T-helper 9 cell (primary cell): ENCODE results near the gene EVL.
A peak's percentile ranks its signal among the peaks of the same experiment; 100 is the strongest.

Experiments used
- DNase-seq: peaks from one replicate; pipeline ENCODE4 v3.0.0-alpha.2; 2020

EVL gene

DNA sequence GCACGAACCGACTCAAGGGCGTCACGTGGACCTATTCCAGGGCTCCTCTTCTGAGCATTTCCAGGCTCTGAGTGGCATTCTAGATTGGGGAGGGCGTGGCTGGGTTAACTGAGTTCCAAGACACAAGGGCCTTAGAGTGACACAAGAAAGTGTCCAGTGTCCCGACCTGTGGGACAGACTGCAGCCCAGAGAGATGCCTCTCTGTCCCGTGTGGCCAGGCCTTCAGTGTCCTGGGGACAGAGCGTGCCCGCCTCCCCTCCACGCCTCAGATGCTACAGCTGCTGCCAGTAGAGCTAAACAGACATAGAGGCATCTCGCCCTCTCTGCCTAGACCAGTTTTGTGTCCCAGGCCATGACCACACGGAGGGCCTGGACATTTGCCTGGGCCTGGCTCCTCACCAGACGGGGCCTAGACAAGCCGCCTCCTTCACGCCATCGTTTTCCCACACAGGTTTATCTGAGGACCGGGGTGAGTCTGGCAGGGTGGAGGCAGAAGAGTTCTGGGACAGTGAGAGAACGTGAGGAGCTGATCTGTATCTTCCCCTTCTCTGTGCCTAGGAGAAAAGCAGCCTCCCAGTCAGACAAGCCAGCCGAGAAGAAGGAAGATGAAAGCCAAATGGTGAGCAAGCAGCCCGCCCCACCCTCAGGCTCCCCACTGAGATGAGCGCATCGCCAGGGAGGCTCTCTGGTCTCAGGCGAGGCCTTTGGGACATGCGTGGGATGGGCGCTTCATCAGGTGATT is 67.1 kb downstream of the EVL start:
- no peak for DNase-seq

- no peak for DNase-seq
These were observed 67.8 kb downstream of the EVL start for GRCh38 chr14:100132903-100133510.

GRCh38 chr14:100134586-100134985 is 69.4 kb downstream of the EVL start:
- DNase-seq, result no peak

GRCh38 chr14:100135073-100135472 is 69.9 kb downstream of the EVL start:
- DNase-seq, result no peak

GRCh38 chr14:100135784-100136183 is 70.6 kb downstream of the EVL start:
- DNase-seq, result no peak

- no peak for DNase-seq
These were observed 72.0 kb downstream of the EVL start for GRCh38 chr14:100137173-100137572.

DNA sequence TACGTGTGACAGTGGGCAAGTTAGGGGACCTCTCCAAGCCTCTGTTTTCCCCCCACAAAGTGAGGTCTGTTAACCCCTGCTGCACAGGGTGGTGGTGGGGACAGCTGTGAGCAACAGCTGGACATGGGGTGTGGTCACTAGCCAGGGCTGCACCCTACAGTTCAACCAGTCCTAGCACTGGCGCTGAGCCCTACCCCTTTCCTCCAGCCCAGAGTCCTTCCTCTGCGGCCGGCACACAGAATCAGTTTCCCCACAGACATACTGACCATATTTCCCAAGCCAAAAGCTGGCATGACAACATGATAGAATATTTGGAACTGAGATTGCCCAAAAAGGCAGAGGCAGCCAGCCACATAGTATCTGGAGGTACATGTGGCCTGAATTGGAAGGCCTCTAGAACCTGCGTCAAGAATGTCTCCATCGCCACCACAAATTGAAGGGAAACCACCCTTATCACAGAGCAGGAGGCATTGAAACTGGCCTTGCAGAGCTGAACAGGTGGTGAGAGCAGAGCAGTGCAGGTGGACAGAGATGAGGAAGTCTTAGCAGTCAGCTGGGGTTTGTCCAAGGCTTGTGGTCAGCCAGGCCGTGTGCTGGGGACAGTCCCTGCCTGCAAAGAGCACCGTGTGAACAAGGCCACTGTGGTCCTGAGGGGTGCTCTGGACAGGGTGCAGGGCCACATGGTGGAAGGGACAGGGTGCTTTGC is 73.0 kb downstream of the EVL start:
- DNase-seq, result no peak

DNA sequence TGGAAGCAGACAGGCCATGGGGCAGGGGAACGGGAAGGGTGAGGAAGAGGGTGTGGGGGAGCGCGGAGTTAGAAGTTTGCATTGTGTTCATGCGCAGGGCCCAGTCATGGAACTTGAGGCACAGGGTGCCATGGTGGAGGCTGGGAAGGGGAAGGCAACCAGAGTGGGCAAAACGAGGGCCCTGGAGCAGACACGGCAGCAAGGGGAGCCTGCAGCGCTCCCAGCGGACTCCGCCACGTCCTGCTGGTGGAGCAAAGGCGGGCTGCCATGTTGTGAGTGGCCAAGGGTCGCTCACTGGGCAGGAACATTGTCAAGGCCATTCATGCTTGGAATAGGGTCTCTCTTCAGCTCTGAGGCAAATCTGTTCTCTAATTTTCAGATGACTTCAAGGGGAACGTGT is 73.7 kb downstream of the EVL start:
- DNase-seq, result no peak

DNA sequence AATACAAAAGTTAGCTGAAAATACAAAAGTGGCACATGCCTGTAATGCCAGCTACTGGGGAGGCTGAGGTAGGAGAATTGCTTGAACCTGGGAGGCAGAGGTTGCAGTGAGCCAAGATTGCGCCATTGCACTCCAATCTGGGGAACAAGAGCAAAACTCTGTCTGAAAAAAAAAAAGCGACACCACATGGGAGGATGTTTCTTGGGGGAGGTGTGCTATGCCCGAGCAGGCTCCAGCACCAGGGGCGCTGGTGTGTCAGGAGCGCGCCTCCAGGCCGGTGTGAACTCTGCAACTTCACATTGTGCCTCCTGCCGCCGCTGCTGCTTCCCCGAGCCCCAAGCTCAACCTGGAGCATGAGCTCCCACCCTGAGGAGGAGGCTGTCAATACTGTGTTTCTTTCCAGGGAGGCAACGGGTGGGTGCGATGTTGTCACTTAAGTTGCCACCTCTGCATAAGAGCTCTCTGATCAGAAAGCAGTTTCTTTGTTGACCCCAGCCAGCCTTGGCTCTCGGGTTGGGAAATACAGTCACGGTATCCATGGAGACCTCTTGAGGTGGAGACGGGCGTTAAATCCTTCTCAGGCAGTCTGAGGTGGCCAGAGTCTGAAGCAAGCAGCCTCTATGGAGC is 75.3 kb downstream of the EVL start:
- no peak for DNase-seq

- no peak for DNase-seq
These were observed 75.9 kb downstream of the EVL start for GRCh38 chr14:100141098-100141497.

DNA sequence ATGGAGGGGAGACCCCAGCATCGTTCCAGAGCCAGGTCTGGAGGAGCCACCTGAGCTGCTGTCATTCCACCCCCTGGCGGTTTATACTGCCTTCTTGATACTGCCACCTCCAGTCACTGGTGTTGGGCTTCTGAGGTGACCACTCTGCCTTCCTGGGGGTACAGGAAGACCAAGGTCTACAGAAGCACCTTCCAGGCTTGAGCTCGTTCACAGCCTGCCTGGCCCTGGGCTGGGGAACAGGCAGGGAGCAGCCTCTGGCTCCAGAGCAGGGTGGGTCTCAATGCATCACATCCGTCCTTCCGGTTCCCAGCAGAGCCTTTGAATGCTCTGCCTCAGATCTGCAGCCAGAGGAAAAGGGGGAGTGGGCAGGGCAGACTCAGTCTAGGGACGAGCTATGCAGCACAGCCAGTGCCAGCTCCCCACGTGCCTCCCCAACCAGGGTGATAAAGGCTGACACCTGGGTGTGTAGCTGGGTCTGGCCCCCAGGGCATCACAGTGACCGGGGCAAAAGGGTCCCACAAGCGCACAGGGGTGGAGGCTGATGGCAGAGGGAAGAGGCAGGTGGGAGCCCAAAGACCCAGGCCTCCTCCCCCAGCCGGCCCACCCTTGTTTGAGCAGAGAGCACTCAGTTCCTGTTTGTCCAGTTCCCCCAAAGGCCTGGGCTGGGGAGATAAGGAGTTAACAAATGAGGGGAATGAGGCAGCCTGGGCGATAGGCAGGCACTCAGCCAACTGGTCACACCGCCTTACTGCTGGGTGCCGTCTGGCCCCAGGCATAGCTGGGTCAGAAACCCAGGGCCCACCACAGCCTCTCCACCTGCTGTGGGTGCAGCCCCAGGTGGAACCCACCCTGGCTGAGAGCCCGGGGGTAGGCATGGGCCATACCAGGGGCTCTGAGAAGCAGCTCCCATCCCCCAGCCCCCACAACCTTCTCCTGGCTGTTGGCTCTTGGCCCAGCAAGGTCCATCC is 77.1 kb downstream of the EVL start:
- no peak for DNase-seq

DNA sequence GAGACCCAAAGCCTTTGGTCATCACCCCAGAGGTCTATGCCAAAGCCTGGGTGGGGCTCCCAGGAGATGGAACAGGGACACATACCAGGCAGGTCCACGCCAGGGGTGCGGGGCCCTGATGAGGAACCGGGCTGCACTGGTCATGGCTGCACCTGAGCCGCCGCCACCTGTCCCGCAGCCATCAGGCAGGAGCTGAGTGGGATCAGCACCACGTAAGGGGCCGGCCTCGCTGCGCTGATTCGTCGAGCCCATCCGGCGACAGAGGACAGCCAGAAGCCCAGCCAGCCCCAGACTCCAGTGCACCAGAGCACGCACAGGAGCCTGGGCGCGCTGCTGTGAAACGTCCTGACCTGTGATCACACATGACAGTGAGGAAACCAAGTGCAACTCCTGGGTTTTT is 78.3 kb downstream of the EVL start:
- no peak for DNase-seq

DNA sequence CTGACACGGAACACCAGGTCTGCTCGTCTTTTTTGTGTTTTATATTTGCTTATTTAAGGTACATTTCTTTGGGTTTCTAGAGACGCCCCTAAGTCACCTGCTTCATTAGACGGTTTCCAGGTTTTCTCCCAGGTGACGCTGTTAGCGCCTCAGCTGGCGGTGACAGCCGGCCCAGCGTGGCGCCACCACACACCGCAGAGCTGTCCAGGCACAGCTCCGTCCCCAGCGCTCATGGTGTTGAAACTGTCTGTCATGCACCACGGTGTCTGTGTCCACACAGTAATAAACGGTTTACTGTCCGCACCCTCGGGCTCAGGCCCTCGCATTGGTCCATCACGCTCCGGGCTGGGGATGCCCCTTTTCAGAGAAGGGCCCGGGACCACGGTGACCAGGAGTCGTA is 78.7 kb downstream of the EVL start:
- DNase-seq, result no peak

GRCh38 chr14:100144645-100144995 is 79.4 kb downstream of the EVL start:
- DNase-seq, result no peak

DNA sequence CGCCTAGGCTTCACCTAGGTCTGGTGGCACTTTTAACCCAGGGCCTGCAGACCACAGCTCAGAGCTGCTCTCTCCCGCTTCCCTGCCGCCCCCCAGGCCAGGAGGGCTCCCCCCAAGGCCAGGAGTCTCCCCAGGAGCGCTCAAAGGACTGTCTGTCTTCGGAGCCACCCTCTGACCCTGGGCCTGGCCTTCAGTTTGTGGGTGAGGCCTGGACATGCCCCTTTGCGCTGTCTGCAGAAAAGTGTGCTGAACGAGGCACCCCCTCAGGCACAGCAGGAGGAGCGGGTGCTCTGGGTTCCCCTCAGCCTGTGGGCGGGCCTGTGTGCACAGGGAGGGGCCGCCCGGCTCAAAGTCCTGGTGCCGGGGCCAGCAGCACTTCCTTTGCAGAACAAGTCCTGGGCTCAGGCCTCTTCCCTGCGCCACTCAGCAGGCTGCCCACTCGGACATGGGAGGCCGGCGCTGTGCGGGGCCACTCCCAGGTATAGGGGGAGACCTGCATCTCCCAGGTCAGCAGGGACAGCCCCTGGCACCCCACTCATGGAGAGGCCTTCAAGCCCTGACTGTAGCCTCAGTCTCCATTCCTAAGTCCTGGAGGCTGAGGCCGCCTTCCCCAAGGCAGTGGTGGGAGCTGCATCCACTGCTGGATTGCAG is 79.9 kb downstream of the EVL start:
- DNase-seq, result no peak

DNA sequence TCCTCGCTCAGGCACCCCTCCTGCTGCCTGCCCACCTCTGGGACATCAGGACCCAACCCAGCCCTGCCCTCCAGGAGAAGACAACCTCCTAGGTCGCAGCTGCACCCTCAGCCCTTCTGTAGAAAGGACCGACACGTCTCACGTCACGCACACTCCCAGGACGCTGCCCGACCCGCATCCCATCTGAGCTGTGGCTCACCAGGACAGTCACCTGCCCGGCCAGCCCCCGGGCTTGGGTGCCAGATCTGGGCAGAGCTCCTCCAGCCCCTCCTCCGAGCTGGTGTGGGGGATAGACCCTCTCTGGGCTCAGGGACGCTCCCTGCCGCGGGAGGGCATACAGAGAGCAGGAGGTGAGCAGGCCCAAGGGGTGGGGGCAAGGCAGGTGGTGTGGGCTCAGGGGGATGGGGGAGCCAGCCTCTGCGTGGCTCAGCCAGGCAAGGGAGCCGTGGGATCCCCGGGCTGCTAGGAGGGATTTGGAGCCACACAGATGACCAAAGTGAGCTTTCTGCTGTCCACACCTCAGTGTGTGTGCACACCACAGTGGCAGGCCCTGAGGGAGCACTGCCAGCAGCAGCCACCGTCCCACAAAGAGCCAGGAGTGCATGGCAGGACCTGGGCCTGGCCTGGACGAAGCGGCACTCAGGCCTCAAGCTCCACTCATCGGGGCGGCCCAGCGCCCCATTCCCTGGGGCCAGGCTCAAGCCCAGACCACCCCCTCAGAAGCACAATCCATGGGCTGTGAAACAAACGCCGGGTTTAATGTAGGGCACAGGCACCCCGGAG is 80.7 kb downstream of the EVL start:
- DNase-seq, result no peak

DNA sequence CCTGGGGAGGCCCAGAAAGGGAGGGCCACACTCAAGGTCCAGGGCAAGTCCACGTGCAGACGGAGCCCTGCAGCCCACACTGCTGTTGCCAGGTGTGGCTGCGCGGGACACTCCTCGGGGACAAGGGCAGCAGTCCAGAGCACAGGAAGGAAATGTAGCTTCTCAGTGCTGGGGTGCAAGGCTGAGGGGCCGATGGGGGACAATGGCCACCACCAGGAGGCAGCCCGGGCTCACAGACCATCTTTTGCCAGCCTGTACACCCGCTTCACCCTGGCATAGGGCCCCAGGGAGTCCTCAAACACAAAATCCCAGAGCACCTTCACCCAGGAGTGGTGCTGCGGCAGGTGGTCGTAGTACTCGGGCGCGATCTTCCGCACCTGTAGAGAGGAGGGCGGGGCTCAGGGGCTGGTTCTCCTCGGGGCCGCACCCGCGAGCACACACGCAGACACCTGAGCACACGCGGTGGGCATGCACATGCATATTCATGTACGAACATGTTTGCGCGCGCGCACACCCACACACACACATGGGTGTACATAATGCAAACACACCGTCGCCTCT is 81.4 kb downstream of the EVL start:
- no peak for DNase-seq

DNA sequence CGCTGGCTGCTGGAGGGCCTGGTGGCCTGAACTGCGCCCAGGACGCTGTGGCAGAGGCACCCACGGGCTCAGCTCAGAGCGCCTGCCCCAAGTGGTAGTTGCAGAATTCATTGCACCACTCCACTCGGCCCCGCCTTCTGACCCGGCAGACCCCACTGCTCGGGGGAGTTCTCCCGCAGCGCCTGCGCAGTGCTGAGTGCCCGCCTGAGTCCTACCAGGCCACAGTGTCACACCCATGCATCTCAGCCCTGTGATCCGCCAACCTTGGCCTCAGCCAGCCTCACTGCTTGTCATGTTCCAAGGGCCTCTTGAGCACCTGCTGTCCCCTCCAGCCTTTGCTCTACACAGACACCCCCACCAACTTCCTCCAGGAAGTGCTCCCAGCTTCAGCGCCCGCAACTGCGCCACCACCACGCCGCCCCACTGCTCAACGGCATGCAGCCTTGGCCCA is 82.0 kb downstream of the EVL start:
- DNase-seq, result peak; percentile 39

DNA sequence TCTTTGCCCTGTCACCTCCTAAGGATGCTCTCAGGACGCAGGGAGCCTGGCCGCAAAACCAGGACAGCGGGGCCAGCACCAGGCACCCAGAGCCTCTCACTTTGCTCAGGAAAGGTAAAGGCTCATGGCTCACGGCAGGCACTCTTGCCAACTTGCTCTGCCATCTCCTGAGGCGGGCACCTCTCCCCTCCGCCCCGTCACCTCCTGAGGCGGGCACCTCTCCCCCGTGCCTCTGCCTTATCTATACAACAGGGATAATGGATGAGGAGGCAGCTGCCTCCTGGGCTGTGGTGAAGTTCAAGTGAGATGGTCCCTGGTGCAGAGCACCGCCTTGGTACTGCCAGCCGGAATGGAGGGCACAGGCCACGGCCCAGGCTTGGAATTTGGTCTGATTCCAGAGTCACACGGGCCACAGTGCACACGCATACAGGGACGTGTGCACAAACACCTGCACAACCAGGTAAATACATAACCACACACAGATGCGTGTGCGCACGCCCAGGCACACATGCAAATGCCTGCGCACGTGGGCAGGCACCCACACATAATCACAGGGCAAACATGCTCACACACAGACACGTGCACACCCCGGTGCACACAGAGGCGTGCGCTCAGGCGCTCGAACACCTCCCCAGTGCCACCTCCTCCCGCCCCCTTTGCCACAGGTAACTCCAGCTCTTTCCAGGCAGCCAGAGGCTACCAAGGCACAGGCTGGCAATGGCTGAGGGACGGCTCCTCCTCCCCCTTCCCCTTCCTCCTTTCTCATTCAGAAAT is 82.7 kb downstream of the EVL start:
- no peak for DNase-seq
